HepG2 (cell line): ENCODE measurements around the gene GHRH. TPM values are rescaled to one million over a fixed set of nuclear protein-coding genes. Genes with fewer than 3 reads are reported as not detected.

Source experiments
- ARNT ChIP-seq: fragments of 450-650 bp; IDR thresholded peaks from 2 replicates; pipeline ENCODE4 v1.6.1; 2017
- ASH2L ChIP-seq: fragments of 300-600, 200-600 bp; sonication (generic); IDR thresholded peaks from 2 replicates; pipeline ENCODE4 v1.7.0; 2017; ENCODE audit warnings: low read depth, mild to moderate bottlenecking, moderate library complexity, mixed read lengths, low read length; ENCODE audit not compliant: insufficient read length
- BHLHE40 ChIP-seq: IDR thresholded peaks from 2 replicates; pipeline ENCODE4 v1.6.1; 2011; ENCODE audit warnings: low read length, improper control_type of control experiment
- BORCS8-MEF2B ChIP-seq: sonication (generic); formaldehyde crosslinking; IDR thresholded peaks from 2 replicates; pipeline ENCODE4 v1.8.0; 2022; ENCODE audit warnings: mild to moderate bottlenecking, missing genetic modification reagents
- FOXK2 ChIP-seq: fragments of 450-650 bp; IDR thresholded peaks from 2 replicates; pipeline ENCODE4 v1.6.1; 2016
- FOXM1 ChIP-seq: sonication (generic); formaldehyde crosslinking; IDR thresholded peaks from 2 replicates; pipeline ENCODE4 v1.5.0; 2020; ENCODE audit warnings: missing genetic modification reagents
- GZF1 ChIP-seq: sonication (generic); formaldehyde crosslinking; IDR thresholded peaks from 2 replicates; pipeline ENCODE4 v1.5.1; 2020; ENCODE audit warnings: mild to moderate bottlenecking, missing genetic modification reagents
- HNF4G ChIP-seq, 2 experiments: sonication (generic) in 1 of 2; formaldehyde crosslinking in 1 of 2; IDR thresholded peaks; 2 replicates each; pipeline versions ENCODE4 v1.4.0 to v1.6.1; 2011 to 2020; ENCODE audit warnings: borderline replicate concordance in 2 of 2, low read depth in 2 of 2, mild to moderate bottlenecking in 2 of 2, low read length in 1 of 2, missing genetic modification reagents in 1 of 2, moderate library complexity in 1 of 2
- ISX ChIP-seq: sonication (generic); formaldehyde crosslinking; conservative IDR thresholded peaks from 2 replicates; pipeline ENCODE4 v1.5.0; 2020; ENCODE audit warnings: missing genetic modification reagents
- LCORL ChIP-seq, 2 experiments: fragments of 450-650 bp in 1 of 2; sonication (generic) in 1 of 2; formaldehyde crosslinking in 1 of 2; IDR thresholded peaks; 2 replicates each; pipeline versions ENCODE4 v1.5.0 to v1.6.1; 2017 to 2020; ENCODE audit warnings: antibody characterized with exemption in 1 of 2, missing genetic modification reagents in 1 of 2
- MIXL1 ChIP-seq: IDR thresholded peaks from 2 replicates; pipeline ENCODE4 v1.6.1; 2016
- PAWR ChIP-seq: sonication (generic); formaldehyde crosslinking; IDR thresholded peaks from 2 replicates; pipeline ENCODE4 v1.4.0; 2020; ENCODE audit warnings: missing genetic modification reagents, mild to moderate bottlenecking, borderline replicate concordance
- PCBP1 ChIP-seq: fragments of 200-400 bp; formaldehyde crosslinking; IDR thresholded peaks from 2 replicates; pipeline ENCODE4 v1.6.1; 2017; ENCODE audit warnings: mild to moderate bottlenecking, low read depth, low read length, borderline replicate concordance
- PHF8 ChIP-seq: sonication (generic); formaldehyde crosslinking; IDR thresholded peaks from 2 replicates; pipeline ENCODE4 v1.5.0; 2020; ENCODE audit warnings: missing genetic modification reagents
- SKI ChIP-seq: fragments of 450-650 bp; IDR thresholded peaks from one replicate; pipeline ENCODE4 v1.6.1; 2018; ENCODE audit warnings: mild to moderate bottlenecking; ENCODE audit not compliant: partially characterized antibody
- TSC22D2 ChIP-seq: sonication (generic); formaldehyde crosslinking; IDR thresholded peaks from 2 replicates; pipeline ENCODE4 v1.5.1; 2020; ENCODE audit warnings: missing genetic modification reagents, mild to moderate bottlenecking, borderline replicate concordance
- ZBTB7A ChIP-seq: sonication (generic); formaldehyde crosslinking; IDR thresholded peaks from 2 replicates; pipeline ENCODE4 v1.8.0; 2022; ENCODE audit warnings: mild to moderate bottlenecking, missing genetic modification reagents
- ZC3H4 ChIP-seq: sonication (generic); formaldehyde crosslinking; IDR thresholded peaks from 2 replicates; pipeline ENCODE4 v1.4.0; 2020; ENCODE audit warnings: missing genetic modification reagents, borderline replicate concordance
- ZNF260 ChIP-seq: sonication (generic); formaldehyde crosslinking; IDR thresholded peaks from 2 replicates; pipeline ENCODE4 v1.4.0; 2020; ENCODE audit warnings: missing genetic modification reagents, low read depth, mild to moderate bottlenecking, borderline replicate concordance
- ZNF274 ChIP-seq: sonication (generic); formaldehyde crosslinking; IDR thresholded peaks from 2 replicates; pipeline ENCODE4 v1.5.1; 2020; ENCODE audit warnings: mild to moderate bottlenecking, missing genetic modification reagents
- ZNF678 ChIP-seq: sonication (generic); formaldehyde crosslinking; IDR thresholded peaks from 2 replicates; pipeline ENCODE4 v1.4.0; 2020; ENCODE audit warnings: mild to moderate bottlenecking, missing genetic modification reagents
- ZNF749 ChIP-seq: sonication (generic); formaldehyde crosslinking; IDR thresholded peaks from 2 replicates; pipeline ENCODE4 v1.8.0; 2022; ENCODE audit warnings: mild to moderate bottlenecking, missing genetic modification reagents, moderate library complexity, borderline replicate concordance
- polyA plus RNA-seq, 8 experiments: library from polyadenylated mRNA; depleted of rRNA in 3 of 8; stranded (reverse) in 7 of 8; unstranded in 1 of 8; fragments of >200 nt; fragmentation: Illumina TruSeq in 4 of 8; extraction: Trizol in 4 of 8; gene quantifications; 2 replicates each; pipeline versions ENCODE4 v1.2.1 to v1.2.3, GENCODE V29; 2011 to 2016; ENCODE audit warnings: low read depth in 4 of 8, missing spikeins in 1 of 8, mixed read lengths in 1 of 8; ENCODE audit not compliant: insufficient read depth in 1 of 8
- total RNA-seq, 5 experiments: library from RNA; depleted of rRNA; stranded (reverse); fragments of >200 nt; fragmentation: Illumina TruSeq; extraction: Trizol; gene quantifications; 2 replicates each; pipeline ENCODE4 v1.2.3, GENCODE V29; 2016; ENCODE audit warnings: low read depth in 1 of 5
- TF ChIP-seq, protein P1 (sequence below): sonication (generic); formaldehyde crosslinking; IDR thresholded peaks from 2 replicates; pipeline ENCODE4 v1.4.0; 2020; ENCODE audit warnings: low read depth, missing genetic modification reagents
- TF ChIP-seq, protein P2 (sequence below): sonication (generic); formaldehyde crosslinking; IDR thresholded peaks from 2 replicates; pipeline ENCODE4 v1.5.1; 2020; ENCODE audit warnings: missing genetic modification reagents, mild to moderate bottlenecking, borderline replicate concordance
- TF ChIP-seq, protein P3 (sequence below): sonication (generic); formaldehyde crosslinking; IDR thresholded peaks from 2 replicates; pipeline ENCODE4 v1.4.0; 2020; ENCODE audit warnings: missing genetic modification reagents; ENCODE audit errors: not compliant biosample characterization

GHRH gene
- total and polyA plus RNA-seq, 2 of the 13 experiments (the other 11 are each of a cell fraction or from before 2014, with no cell fraction given) = not detected

DNA sequence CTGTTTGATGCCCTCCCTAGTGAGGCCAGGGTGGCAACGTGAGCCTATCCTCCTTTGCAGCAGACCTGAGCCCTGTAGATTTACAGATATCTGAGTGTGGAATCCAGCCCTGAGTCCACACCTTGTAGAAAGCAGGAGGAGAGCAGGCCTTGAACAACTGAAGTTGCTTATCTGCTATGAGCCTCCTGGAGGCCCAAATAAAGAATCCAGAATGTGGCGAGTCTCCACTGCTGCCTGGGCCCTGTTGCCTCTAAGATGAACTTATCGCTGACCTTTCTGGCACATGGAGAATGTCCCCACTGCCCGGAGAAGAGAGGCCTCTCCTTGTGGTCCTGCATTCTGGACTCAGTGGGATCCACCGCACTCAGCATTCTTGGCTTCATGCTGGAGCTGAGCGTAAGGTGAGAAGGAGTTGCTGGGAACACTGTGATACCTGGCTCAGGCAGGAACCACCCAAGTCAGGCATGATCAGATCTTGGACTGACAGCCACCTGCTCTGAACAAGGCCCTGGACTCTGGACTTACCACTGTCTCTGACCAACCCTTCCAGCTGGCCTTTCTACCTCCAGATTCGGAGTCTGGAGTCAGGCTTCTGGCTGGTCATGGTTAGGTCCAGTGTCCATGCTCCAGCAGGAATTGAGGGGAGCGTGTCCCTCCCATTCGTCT is 22.0 kb upstream of the GHRH start (continued):
- TF ChIP-seq ARNT (no peak), BHLHE40 (no peak), ZNF749 (no peak), ZNF274 (CRISPR knock-in tag) (peak; percentile 28; the same call in 1 of the 2 replicates), PAWR (CRISPR knock-in tag) (0 out of 2 replicates have a peak, but pooled peaks have one; percentile 34), FOXM1 (CRISPR knock-in tag) (no peak), HNF4G (IDR thresholded peaks at IDR 0.05; ENCODE audit: borderline replicate concordance, low read depth, low read length) (peak; percentile 73), HNF4G (CRISPR knock-in tag; IDR thresholded peaks at IDR 0.05; ENCODE audit: borderline replicate concordance, low read depth) (peak; percentile 76), PHF8 (no peak; the same call in 1 of the 2 replicates), ZBTB7A (CRISPR knock-in tag) (0 out of 2 replicates have a peak, but pooled peaks have one; percentile 16), GZF1 (CRISPR knock-in tag) (no peak), SKI (peak; percentile 7), ISX (no peak), PCBP1 (no peak), LCORL (IDR thresholded peaks at IDR 0.05) (no peak), LCORL (CRISPR knock-in tag; IDR thresholded peaks at IDR 0.05) (no peak), ZC3H4 (CRISPR knock-in tag) (no peak), ZNF260 (CRISPR knock-in tag) (no peak), FOXK2 (no peak), ASH2L (peak; percentile 4), MIXL1 (CRISPR knock-in tag) (no peak), ZNF678 (no peak), TSC22D2 (CRISPR knock-in tag) (no peak), BORCS8-MEF2B (no peak)
- TF ChIP-seq, protein P1, sequence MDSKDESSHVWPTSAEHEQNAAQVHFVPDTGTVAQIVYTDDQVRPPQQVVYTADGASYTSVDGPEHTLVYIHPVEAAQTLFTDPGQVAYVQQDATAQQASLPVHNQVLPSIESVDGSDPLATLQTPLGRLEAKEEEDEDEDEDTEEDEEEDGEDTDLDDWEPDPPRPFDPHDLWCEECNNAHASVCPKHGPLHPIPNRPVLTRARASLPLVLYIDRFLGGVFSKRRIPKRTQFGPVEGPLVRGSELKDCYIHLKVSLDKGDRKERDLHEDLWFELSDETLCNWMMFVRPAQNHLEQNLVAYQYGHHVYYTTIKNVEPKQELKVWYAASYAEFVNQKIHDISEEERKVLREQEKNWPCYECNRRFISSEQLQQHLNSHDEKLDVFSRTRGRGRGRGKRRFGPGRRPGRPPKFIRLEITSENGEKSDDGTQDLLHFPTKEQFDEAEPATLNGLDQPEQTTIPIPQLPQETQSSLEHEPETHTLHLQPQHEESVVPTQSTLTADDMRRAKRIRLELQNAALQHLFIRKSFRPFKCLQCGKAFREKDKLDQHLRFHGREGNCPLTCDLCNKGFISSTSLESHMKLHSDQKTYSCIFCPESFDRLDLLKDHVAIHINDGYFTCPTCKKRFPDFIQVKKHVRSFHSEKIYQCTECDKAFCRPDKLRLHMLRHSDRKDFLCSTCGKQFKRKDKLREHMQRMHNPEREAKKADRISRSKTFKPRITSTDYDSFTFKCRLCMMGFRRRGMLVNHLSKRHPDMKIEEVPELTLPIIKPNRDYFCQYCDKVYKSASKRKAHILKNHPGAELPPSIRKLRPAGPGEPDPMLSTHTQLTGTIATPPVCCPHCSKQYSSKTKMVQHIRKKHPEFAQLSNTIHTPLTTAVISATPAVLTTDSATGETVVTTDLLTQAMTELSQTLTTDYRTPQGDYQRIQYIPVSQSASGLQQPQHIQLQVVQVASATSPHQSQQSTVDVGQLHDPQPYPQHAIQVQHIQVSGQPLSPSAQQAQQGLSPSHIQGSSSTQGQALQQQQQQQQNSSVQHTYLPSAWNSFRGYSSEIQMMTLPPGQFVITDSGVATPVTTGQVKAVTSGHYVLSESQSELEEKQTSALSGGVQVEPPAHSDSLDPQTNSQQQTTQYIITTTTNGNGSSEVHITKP = no peak
- TF ChIP-seq, protein P2, sequence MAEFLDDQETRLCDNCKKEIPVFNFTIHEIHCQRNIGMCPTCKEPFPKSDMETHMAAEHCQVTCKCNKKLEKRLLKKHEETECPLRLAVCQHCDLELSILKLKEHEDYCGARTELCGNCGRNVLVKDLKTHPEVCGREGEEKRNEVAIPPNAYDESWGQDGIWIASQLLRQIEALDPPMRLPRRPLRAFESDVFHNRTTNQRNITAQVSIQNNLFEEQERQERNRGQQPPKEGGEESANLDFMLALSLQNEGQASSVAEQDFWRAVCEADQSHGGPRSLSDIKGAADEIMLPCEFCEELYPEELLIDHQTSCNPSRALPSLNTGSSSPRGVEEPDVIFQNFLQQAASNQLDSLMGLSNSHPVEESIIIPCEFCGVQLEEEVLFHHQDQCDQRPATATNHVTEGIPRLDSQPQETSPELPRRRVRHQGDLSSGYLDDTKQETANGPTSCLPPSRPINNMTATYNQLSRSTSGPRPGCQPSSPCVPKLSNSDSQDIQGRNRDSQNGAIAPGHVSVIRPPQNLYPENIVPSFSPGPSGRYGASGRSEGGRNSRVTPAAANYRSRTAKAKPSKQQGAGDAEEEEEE (CRISPR knock-in tag) = peak; percentile 24; the same call in 1 of the 2 replicates
- TF ChIP-seq, protein P3, sequence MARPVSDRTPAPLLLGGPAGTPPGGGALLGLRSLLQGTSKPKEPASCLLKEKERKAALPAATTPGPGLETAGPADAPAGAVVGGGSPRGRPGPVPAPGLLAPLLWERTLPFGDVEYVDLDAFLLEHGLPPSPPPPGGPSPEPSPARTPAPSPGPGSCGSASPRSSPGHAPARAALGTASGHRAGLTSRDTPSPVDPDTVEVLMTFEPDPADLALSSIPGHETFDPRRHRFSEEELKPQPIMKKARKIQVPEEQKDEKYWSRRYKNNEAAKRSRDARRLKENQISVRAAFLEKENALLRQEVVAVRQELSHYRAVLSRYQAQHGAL (CRISPR knock-in tag) = no peak
